ENCODE results near the gene MAP1LC3B2.

The MAP1LC3B2 gene

DNA sequence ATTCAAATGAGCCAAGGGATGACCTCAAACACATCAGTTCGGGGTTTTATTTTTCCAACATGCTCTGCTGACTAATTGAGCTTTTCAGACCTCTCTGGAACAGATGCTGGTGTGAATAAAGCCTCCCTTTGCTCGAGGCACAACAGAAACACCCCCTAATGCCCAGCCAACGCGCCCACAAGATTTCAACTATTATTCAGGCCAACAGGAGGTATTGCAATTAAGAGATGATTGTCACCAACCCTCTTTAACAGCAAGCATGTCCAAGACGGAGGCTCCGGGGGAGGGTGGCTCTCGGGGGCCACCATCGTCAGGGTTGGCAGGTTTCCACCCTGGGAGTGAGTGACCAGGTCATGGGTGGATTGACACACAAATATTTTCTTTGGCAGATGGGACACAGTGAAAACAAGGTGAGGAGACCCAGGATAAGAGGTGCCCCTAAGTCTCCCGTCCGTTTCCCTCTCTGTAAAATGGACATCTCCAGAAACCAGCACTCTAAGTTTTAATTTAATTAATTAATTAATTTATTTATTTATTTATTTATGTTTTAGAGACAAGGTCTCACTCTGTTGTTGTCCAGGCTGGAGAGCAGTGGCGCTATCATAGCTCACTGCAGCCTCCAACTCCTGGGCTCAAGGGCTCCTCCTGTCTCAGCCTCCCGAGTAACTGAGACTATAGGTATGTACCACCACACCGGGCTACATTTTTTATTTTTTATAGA, 56.1 kb downstream of the MAP1LC3B2 start:
- DNase-seq (ENCODE audit: insufficient read length, low spot score) = no peak

DNA sequence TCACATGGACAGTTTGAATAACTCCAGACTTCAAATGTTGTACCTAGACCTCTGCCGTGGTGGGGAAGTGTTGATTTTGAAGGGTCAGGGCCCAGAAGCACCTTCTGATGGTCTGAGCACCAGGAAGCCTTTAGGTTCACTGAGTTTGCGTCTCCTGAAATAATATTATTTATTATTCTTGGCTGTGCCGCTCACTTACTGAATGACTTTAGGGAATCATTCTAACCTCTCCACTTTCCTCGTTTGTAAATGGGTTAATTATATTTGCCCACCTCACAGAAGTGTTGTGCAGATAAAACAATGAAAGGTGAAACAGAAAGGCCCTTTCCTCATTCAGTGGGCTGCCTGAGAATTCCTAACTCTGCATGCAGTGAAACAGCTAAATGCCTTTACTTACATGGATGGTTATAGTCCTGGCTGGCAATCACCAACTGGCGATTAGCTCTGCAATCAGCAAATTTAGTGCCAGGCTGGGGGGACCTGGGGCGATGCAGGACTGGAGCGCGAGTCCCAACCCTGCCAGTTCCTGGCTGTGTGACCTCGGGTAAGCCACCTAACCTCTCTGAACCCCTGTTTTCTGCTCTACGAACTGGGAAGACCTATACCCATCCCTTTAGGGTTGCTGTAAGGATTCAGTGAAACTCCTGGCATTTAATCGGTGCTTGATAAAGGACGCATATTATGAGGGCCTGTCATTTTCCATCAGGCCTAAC, 57.5 kb downstream of the MAP1LC3B2 start:
- FAIRE-seq (no peak), DNase-seq (ENCODE audit: insufficient read length, low spot score) (no peak)
- no peak for TF ChIP-seq POLR2A (IDR thresholded peaks at IDR 0.05; ENCODE audit: low read depth, low read length)
- no peak for TF ChIP-seq POU2F2 (IDR thresholded peaks at IDR 0.05; ENCODE audit: low read depth, low read length)
- no peak for TF ChIP-seq SPI1 (IDR thresholded peaks at IDR 0.05; ENCODE audit: low read depth, low read length)
- no peak for TF ChIP-seq PAX5 (IDR thresholded peaks at IDR 0.05; ENCODE audit: insufficient read depth, low read length, severe bottlenecking)
- TF ChIP-seq TAF1 (IDR thresholded peaks at IDR 0.05; ENCODE audit: low read depth, low read length) = no peak
- TF ChIP-seq POLR2AphosphoS5 (IDR thresholded peaks at IDR 0.05; ENCODE audit: low read depth, low read length) = no peak

More for the DNA sequence above, 56.1 kb downstream of the MAP1LC3B2 start:
- no peak for FAIRE-seq
- TF ChIP-seq POLR2A (IDR thresholded peaks at IDR 0.05; ENCODE audit: low read depth, low read length) = no peak
- no peak for TF ChIP-seq POLR2AphosphoS5 (IDR thresholded peaks at IDR 0.05; ENCODE audit: low read depth, low read length)
- TF ChIP-seq POU2F2 (IDR thresholded peaks at IDR 0.05; ENCODE audit: low read depth, low read length) = no peak
- no peak for TF ChIP-seq SPI1 (IDR thresholded peaks at IDR 0.05; ENCODE audit: low read depth, low read length)
- TF ChIP-seq TAF1 (IDR thresholded peaks at IDR 0.05; ENCODE audit: low read depth, low read length) = no peak
- TF ChIP-seq PAX5 (IDR thresholded peaks at IDR 0.05; ENCODE audit: insufficient read depth, low read length, severe bottlenecking) = no peak

DNA sequence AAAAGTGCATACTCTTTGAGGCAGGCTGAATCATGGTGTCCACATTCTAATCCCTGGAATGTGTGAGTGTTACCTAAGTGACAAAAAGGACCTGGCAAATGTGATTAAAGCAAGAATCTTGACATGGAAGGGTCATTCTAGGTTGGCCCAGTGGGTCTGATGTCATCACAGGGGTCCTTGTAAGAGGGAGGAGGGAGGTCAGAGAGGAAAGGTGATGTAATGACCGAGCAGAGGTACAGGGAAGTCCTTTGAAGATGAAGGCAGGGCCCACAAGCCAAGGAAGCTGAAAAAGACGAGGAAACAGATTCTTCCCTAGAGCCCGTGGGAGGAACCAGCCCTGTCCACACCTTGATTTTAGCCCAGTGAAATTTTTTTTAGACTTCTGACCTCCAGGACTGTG, 60.1 kb downstream of the MAP1LC3B2 start:
- DNase-seq (ENCODE audit: insufficient read length, low spot score) = no peak
- no peak for FAIRE-seq
- TF ChIP-seq PAX5 (IDR thresholded peaks at IDR 0.05; ENCODE audit: insufficient read depth, low read length, severe bottlenecking) (no peak), POLR2AphosphoS5 (IDR thresholded peaks at IDR 0.05; ENCODE audit: low read depth, low read length) (no peak), POU2F2 (IDR thresholded peaks at IDR 0.05; ENCODE audit: low read depth, low read length) (no peak), POLR2A (IDR thresholded peaks at IDR 0.05; ENCODE audit: low read depth, low read length) (no peak), TAF1 (IDR thresholded peaks at IDR 0.05; ENCODE audit: low read depth, low read length) (no peak), SPI1 (IDR thresholded peaks at IDR 0.05; ENCODE audit: low read depth, low read length) (no peak)

DNA sequence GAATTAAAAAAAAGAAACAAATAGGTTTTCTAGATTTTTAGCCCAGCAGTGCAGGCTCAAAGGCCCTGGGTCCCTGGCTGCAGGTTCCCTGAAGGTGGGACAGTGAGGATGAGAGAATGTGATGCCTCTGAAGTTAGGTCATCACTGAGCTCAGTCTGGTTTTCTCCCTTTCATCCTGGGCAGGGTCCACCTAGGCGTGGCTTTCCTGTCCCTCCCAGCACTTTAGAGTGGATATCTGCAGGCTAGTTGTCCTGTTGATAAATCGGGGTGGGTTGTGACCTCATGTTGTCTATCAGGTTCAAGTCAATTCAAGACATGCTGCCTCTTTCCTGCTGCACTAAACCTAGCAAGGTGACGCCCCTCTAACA, 60.9 kb downstream of the MAP1LC3B2 start:
- no peak for FAIRE-seq
- no peak for TF ChIP-seq POU2F2 (IDR thresholded peaks at IDR 0.05; ENCODE audit: low read depth, low read length)
- TF ChIP-seq SPI1 (IDR thresholded peaks at IDR 0.05; ENCODE audit: low read depth, low read length) = no peak
- TF ChIP-seq POLR2A (IDR thresholded peaks at IDR 0.05; ENCODE audit: low read depth, low read length) = no peak
- no peak for TF ChIP-seq PAX5 (IDR thresholded peaks at IDR 0.05; ENCODE audit: insufficient read depth, low read length, severe bottlenecking)
- TF ChIP-seq POLR2AphosphoS5 (IDR thresholded peaks at IDR 0.05; ENCODE audit: low read depth, low read length) = no peak
- TF ChIP-seq TAF1 (IDR thresholded peaks at IDR 0.05; ENCODE audit: low read depth, low read length) = no peak
- no peak for DNase-seq (ENCODE audit: insufficient read length, low spot score)

DNA sequence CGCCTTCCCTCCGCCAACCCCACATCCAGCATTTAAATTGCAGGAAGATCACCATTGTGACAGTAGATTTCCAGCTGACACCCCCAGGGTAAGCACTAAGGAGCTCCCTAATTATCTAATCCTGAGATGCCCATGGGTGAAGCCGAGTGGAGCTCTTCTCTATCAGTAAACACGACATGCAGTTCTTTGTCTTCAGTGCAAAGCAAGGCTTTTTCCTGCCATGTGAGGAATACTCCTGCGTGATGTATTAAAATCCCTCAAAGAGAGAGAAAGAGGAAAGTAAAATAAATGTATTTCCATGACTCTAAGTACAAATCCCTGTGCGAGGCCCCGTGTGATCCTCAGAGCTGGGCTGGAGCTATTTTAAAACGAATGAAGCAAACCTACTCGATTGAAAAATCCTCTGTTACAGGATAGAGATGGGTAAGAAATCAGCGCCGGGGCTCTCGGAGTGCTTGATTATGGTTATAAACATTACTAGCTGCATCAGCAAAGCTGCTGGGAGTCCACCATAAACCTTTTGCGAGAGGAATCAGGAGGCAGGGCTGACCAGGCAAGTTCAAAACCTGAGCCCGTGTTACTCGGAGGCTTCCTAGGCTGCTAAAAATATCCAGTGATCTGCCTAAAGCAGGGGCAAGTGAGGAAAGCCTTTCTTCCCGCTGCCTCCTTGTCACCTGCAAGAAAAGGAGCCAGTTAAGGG, 61.5 kb downstream of the MAP1LC3B2 start:
- TF ChIP-seq POU2F2 (IDR thresholded peaks at IDR 0.05; ENCODE audit: low read depth, low read length) (no peak), PAX5 (IDR thresholded peaks at IDR 0.05; ENCODE audit: insufficient read depth, low read length, severe bottlenecking) (no peak), POLR2A (IDR thresholded peaks at IDR 0.05; ENCODE audit: low read depth, low read length) (no peak), POLR2AphosphoS5 (IDR thresholded peaks at IDR 0.05; ENCODE audit: low read depth, low read length) (no peak), SPI1 (IDR thresholded peaks at IDR 0.05; ENCODE audit: low read depth, low read length) (no peak), TAF1 (IDR thresholded peaks at IDR 0.05; ENCODE audit: low read depth, low read length) (no peak)
- FAIRE-seq = no peak
- no peak for DNase-seq (ENCODE audit: insufficient read length, low spot score)

DNA sequence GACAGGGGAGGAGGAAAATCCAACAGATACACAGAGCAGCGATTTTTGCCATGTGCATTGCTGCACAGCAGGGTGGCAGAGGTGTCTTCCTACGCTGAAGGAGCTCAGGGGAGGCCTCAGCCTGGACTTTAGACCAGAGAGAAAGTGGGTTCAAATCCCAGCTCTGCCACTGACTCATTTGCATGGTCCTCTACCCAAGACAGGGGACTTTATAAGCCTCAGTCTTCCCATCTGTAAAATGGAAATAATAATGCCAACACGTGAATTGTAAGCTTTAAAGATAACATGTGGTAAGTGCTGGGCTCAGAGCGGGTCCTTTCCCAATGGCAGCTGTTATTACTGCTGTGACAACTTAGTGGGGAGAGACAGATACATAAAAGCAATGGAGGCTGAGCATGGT, 62.0 kb downstream of the MAP1LC3B2 start:
- TF ChIP-seq POLR2AphosphoS5 (IDR thresholded peaks at IDR 0.05; ENCODE audit: low read depth, low read length) (no peak), PAX5 (IDR thresholded peaks at IDR 0.05; ENCODE audit: insufficient read depth, low read length, severe bottlenecking) (no peak), POLR2A (IDR thresholded peaks at IDR 0.05; ENCODE audit: low read depth, low read length) (no peak), SPI1 (IDR thresholded peaks at IDR 0.05; ENCODE audit: low read depth, low read length) (no peak), POU2F2 (IDR thresholded peaks at IDR 0.05; ENCODE audit: low read depth, low read length) (no peak), TAF1 (IDR thresholded peaks at IDR 0.05; ENCODE audit: low read depth, low read length) (no peak)
- no peak for DNase-seq (ENCODE audit: insufficient read length, low spot score)
- FAIRE-seq = no peak

DNA sequence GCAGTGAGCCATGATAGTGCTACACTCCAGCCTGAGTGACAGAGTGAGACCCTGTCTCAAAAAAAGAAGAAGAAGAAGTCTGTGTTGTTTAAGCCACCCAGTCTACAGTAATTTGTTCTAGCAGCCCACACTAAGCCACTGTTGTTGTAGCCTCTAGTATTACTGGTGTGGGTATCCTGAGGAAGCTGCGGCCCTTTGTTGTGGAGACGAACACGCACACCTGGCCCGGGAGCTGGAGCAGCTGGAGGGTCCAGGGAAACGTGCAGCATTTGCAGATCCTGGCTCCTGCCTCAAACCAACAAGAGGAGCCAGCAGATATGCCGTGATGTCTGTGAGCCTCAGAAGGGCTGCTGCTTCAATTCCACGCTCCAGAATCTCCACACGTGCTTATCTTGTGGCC, 65.3 kb downstream of the MAP1LC3B2 start:
- FAIRE-seq = no peak
- no peak for TF ChIP-seq TAF1 (IDR thresholded peaks at IDR 0.05; ENCODE audit: low read depth, low read length)
- no peak for TF ChIP-seq PAX5 (IDR thresholded peaks at IDR 0.05; ENCODE audit: insufficient read depth, low read length, severe bottlenecking)
- no peak for DNase-seq (ENCODE audit: insufficient read length, low spot score)

DNA sequence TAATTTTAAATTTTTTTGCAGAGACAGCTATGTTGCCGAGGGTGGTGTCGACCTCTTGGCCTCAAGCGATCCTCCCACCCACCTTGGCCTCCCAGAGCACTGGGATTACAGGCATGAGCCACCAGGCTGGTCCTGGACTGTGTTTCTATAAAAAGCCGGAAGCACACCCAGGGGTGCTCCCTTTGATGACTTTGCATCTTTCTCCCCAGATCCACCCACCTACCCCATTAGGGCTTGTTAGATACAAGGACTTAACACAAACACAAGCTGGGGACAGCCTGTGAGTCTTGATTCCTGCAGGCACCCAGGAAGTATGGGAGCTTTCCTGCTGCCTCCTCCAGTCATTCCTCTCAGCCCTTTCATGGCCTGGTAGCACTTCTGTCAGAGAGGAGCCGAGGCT, 67.0 kb downstream of the MAP1LC3B2 start:
- no peak for TF ChIP-seq PAX5 (IDR thresholded peaks at IDR 0.05; ENCODE audit: insufficient read depth, low read length, severe bottlenecking)
- TF ChIP-seq TAF1 (IDR thresholded peaks at IDR 0.05; ENCODE audit: low read depth, low read length) = no peak
- TF ChIP-seq POLR2A (IDR thresholded peaks at IDR 0.05; ENCODE audit: low read depth, low read length) = no peak
- TF ChIP-seq SPI1 (IDR thresholded peaks at IDR 0.05; ENCODE audit: low read depth, low read length) = no peak
- no peak for TF ChIP-seq POLR2AphosphoS5 (IDR thresholded peaks at IDR 0.05; ENCODE audit: low read depth, low read length)
- no peak for TF ChIP-seq POU2F2 (IDR thresholded peaks at IDR 0.05; ENCODE audit: low read depth, low read length)
- no peak for FAIRE-seq
- DNase-seq (ENCODE audit: insufficient read length, low spot score) = no peak

Measured in GM12891 (cell line).